Stimulated activated CD4-positive, alpha-beta T cell treated with anti-CD3 and anti-CD28 coated beads, Interleukin-4, amount 100 ng/mL, for 1 hour (primary cell): ENCODE data around the gene PPIE.
"Not testable (repeated sequence)": the region's sequence is repeated elsewhere in the genome, so short reads cannot be mapped to it uniquely, and the experiment has no call there.

Source experiments
- DNase-seq: peaks from one replicate; pipeline ENCODE4 v3.0.0-alpha.2; 2020

Gene PPIE

GRCh38 chr1:39779821-39780220, 41.1 kb downstream of the PPIE start:
- DNase-seq: no peak

GRCh38 chr1:39781349-39781715, 42.6 kb downstream of the PPIE start:
- DNase-seq: no peak

DNA sequence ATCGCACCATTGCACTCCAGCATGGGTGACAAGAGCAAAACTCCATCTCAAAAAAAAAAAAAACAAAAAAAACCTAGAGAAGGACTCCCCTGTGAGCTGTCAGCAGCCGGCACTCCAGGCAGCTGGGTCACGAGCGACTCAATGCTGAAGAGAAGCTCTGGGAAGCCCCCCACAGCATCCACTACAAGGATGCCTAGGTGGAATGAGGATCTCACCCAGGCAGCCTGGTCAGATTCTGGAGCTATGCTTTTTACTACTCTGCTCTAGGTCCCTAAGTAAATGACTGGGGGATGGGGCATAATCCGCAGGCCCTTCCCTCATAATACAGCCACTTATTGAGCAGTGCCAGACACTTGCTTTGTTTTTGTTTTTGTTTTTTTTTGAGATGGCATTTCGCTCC, 43.4 kb downstream of the PPIE start:
- no peak for DNase-seq

GRCh38 chr1:39782685-39783084, 44.0 kb downstream of the PPIE start:
- DNase-seq: not testable (repeated sequence)

GRCh38 chr1:39786303-39787107, 47.8 kb downstream of the PPIE start:
- not testable (repeated sequence) for DNase-seq

- not testable (repeated sequence) for DNase-seq
Observed at GRCh38 chr1:39787108-39787375, 48.4 kb downstream of the PPIE start.

GRCh38 chr1:39787468-39787867, 48.8 kb downstream of the PPIE start:
- no peak for DNase-seq

GRCh38 chr1:39787964-39788363, 49.3 kb downstream of the PPIE start:
- not testable (repeated sequence) for DNase-seq

DNA sequence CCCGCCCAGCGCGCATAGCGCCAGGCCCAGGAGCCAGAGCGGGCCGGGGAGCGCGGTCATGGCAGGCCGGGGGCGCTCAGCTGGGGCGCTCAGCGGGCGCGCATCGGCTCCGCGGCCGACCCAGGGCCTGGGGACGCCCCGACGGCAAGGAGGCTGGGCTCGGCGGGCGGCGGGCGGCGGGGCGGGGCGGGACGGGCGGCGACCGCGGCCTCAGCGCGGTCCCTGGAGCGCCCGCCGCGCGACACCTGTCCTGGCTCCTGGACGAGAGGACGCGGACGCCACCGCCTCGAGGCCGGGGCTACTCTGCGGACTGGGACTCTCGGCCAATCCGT, 49.7 kb downstream of the PPIE start:
- DNase-seq: no peak

- DNase-seq: peak; percentile 39
Observed at GRCh38 chr1:39788758-39789570, 50.3 kb downstream of the PPIE start, which contains the start of gene BMP8B. TSS of gene BMP8B (minus strand) at chr1:39788865. CDS start at chr1:39788485, 380 bp downstream.

GRCh38 chr1:39789571-39790110, 51.0 kb downstream of the PPIE start:
- no peak for DNase-seq

DNA sequence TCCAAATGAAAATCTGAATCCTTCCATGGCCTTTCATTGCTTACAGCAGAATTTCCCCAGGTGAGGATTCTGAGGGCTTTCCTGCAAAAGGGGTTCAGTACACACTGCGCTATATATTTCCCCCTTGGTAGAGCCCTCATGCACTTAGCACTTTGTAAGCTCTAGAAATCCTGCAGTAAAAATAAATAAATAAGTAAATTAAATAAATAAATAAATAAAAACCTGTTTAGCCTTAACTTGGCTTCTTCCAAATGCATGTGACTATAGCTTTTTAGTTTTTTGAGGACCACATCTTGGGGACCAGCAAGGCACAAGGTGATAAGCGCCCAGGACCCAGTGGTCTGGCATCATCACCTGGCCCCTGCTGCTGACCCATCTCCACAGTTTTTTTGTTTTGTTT, 53.2 kb downstream of the PPIE start:
- no peak for DNase-seq

- DNase-seq: no peak
Observed at GRCh38 chr1:39795651-39796050, 57.0 kb downstream of the PPIE start.

DNA sequence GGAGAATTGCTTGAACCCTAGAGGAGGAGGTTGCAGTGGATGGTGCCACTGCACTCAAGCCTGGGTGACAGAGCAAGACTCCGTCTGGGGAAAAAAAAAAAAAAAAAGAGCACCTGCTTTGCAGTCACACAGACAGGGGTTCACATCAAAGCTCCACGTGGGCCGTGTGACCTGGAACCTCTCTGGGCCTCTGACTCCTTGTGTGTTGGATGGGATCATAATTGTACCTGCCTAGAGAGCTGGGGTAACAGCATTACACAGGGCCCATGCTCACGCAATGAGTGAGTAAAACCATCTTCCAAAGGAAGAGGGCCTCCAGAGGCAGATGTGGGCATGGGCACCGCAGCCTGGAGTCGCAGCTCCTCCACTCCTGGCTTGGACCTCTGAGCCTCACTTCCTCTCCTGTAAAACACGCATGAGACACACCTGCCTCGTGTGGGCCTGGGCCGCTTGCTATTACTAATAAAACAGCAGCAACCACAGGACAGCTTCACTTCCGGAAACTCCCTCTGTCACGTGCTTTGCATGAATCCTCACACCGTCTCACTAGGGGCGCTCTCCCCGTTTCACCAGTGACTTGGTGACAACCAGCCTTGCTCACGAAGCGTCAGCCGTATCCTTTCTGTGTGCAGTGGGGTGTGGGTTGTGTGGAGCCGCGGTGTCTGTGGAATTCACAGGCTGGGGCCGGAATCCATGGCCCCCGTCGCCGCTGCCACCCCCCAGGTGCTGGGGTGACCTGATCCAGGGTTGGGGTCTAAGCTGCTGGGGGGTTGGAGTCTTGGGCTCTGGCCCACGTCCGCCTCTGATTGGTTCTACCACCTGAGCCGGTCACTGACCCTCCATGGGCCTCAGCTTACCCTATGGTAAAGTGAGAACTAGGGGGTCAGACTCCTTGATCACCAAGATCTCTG, 60.4 kb downstream of the PPIE start:
- peak; percentile 86 for DNase-seq

DNA sequence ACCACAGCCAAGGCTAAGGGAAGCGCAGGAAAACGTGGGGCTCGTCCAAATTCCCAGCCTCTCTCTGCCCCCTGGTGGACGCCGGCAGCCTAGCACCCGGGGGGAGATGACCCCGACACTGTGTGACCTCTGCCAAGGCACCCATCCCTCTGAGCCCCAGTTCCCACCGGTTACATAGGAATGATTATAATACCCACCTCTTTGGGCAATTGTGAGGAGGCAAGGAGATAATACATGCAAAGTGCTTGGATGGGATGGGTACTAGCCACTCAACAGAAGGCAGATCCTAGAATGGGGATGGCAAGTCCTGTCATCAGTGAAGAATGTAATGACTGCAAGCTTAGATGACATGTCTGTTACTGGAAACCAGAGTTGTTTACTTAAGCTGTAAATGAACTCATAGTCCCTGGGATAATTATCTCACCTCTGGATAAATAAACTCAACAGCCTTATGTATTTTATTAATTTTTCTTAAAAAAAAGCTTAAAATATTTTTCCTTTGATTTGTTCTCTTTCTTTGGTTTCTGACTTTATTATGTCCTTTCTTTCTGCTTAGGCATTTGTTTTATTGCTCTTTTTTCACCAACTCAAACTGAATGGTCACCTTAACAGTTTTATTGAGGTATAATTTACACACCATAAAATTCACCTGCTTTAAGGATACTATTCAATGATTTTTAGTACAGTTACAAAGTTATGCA, 61.2 kb downstream of the PPIE start:
- peak; percentile 72 for DNase-seq

- no peak for DNase-seq
Observed at GRCh38 chr1:39800471-39800835, 61.8 kb downstream of the PPIE start.

DNA sequence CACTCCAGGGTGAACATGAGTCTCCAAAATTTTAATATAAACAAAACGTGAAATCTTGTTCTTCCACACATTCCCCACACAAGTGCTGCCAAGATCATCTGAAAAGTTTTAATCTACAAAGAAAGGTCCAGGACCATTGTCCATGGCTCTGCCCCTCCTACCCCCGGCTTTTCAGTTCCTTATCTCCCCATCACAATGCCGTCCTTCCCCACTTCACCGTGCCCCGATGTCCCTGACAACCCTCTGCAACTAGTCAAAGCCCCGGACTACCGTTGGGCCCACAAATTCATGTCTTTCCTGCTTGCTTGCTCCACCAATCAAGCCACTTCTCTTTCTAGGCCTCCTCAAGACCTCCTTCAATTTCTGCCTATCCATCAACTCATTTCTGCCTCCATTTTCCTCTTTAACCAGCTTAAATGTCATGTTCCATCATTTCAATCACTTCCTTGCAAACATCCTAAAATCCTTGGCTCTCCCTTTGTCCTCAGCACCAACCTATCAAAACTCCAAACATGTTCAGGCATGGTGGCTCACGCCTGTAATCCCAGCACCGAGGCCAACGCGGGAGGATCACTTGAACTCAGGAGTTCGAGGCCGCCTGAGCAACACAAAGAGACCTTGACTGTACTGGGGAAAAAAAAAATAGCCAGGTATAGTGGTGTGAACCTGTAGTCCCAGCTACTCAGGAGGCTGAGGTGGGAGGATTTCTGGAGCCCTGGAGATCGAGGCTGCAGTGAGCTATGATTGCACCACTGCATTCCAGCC, 64.0 kb downstream of the PPIE start:
- no peak for DNase-seq

DNA sequence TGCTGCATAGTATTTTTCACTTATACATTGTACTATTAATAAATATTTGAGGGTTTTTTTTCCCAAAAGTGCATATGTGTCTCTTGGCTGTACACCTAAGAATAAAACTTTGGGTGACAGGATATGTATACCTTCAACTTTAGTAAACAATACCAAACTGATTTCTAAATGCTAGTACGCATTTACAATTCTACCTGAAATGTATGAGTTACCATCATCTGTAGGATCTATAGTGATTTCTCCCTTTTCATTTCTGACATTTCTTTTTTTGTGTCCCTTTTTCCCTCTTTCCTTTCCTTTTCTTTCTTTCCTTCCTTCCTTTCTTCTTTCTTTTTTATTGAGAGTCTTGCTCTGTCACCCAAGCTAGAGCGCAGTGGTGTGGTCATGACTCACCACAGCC, 66.7 kb downstream of the PPIE start:
- no peak for DNase-seq

GRCh38 chr1:39808784-39809517, 70.3 kb downstream of the PPIE start:
- no peak for DNase-seq

- DNase-seq: no peak
Observed at GRCh38 chr1:39812913-39813312, 74.2 kb downstream of the PPIE start.
